K562 (cell line): Measurements from ENCODE around the gene PRKCB. TPM values are rescaled to one million over a fixed set of nuclear protein-coding genes. Genes with fewer than 3 reads are reported as not detected.

ENCODE experiments used
- ARID1B ChIP-seq: fragments of 450-650 bp; IDR thresholded peaks from 2 replicates; pipeline ENCODE4 v1.6.1; 2016; ENCODE audit warnings: antibody characterized with exemption, mild to moderate bottlenecking, inconsistent platforms
- BRD9 ChIP-seq: fragments of 450-650 bp; IDR thresholded peaks from 2 replicates; pipeline ENCODE4 v1.6.1; 2018; ENCODE audit warnings: low read depth; ENCODE audit not compliant: partially characterized antibody
- CCNT2 ChIP-seq: IDR thresholded peaks from 2 replicates; pipeline ENCODE4 v1.6.1; 2011; ENCODE audit warnings: borderline replicate concordance, low read depth, mild to moderate bottlenecking, moderate library complexity, mixed read lengths, low read length; ENCODE audit not compliant: insufficient read length; ENCODE audit errors: extremely low read depth
- CHD4 ChIP-seq: fragments of 200-600 bp; sonication (generic); IDR thresholded peaks from 3 replicates; pipeline ENCODE4 v1.6.1; 2012; ENCODE audit warnings: low read depth, mild to moderate bottlenecking, mixed read lengths, low read length, inconsistent platforms; ENCODE audit not compliant: insufficient read depth, insufficient replicate concordance, poor library complexity, severe bottlenecking
- CTBP1 ChIP-seq: fragments of 450-650 bp; IDR thresholded peaks from 2 replicates; pipeline ENCODE4 v1.6.1; 2016; ENCODE audit warnings: borderline replicate concordance
- DPF2 ChIP-seq: fragments of 450-650 bp; IDR thresholded peaks from 2 replicates; pipeline ENCODE4 v1.6.1; 2016
- MTA2 ChIP-seq: fragments of 450-650 bp; IDR thresholded peaks from 2 replicates; pipeline ENCODE4 v1.6.1; 2016; ENCODE audit warnings: low read depth
- MYNN ChIP-seq, 2 experiments: sonication (generic); formaldehyde crosslinking in 1 of 2; IDR thresholded peaks; 2 replicates each; pipeline versions ENCODE4 v1.5.0 to v1.6.1; 2016 to 2020; ENCODE audit warnings: antibody characterized with exemption in 1 of 2, missing genetic modification reagents in 1 of 2
- RBM22 ChIP-seq: fragments of 200-400 bp; formaldehyde crosslinking; IDR thresholded peaks from 2 replicates; pipeline ENCODE4 v1.6.1; 2018; ENCODE audit warnings: low read length, low read depth; ENCODE audit not compliant: poor library complexity, severe bottlenecking
- RBM25 ChIP-seq: fragments of 200-400 bp; formaldehyde crosslinking; IDR thresholded peaks from 2 replicates; pipeline ENCODE4 v1.6.1; 2018; ENCODE audit warnings: low read length, low read depth, moderate library complexity; ENCODE audit not compliant: severe bottlenecking
- RCOR1 ChIP-seq, 2 experiments: IDR thresholded peaks; 2 replicates each; pipeline ENCODE4 v1.6.1; 2012; ENCODE audit warnings: low read depth in 2 of 2, low read length in 2 of 2, borderline replicate concordance in 1 of 2, improper control_type of control experiment in 1 of 2
- RFX5 ChIP-seq: IDR thresholded peaks from 2 replicates; pipeline ENCODE4 v1.6.1; 2011; ENCODE audit warnings: low read depth, mild to moderate bottlenecking, improper control_type of control experiment, low read length
- SMARCA4 ChIP-seq: fragments of 450-650 bp; IDR thresholded peaks from 2 replicates; pipeline ENCODE4 v1.6.1; 2016
- SMARCA5 ChIP-seq: fragments of 450-650 bp; IDR thresholded peaks from 2 replicates; pipeline ENCODE4 v1.6.1; 2016
- SOX6 ChIP-seq: fragments of 450-650 bp; IDR thresholded peaks from 2 replicates; pipeline ENCODE4 v1.6.1; 2014; ENCODE audit warnings: mild to moderate bottlenecking
- TBP ChIP-seq: optimal IDR thresholded peaks from 2 replicates; pipeline ENCODE3; 2011; ENCODE audit warnings: low read depth, low read length, improper control_type of control experiment
- TCF3 ChIP-seq: sonication (generic); formaldehyde crosslinking; IDR thresholded peaks from 2 replicates; pipeline ENCODE4 v1.4.0; 2020; ENCODE audit warnings: mild to moderate bottlenecking, missing genetic modification reagents
- TRIM28 ChIP-seq: fragments of 450-650 bp; IDR thresholded peaks from 2 replicates; pipeline ENCODE4 v1.6.1; 2017
- ZNF197 ChIP-seq: fragments of 200-800 bp; sonication (Bioruptor generic); IDR thresholded peaks from 2 replicates; pipeline ENCODE4 v1.6.1; 2016; ENCODE audit warnings: low read depth, missing genetic modification characterization, missing compliant biosample characterization
- ZNF274 ChIP-seq: IDR thresholded peaks from 2 replicates; pipeline ENCODE4 v1.6.1; 2011; ENCODE audit warnings: low read depth, mild to moderate bottlenecking, low read length, moderate library complexity, borderline replicate concordance
- polyA plus RNA-seq, 8 experiments: library from polyadenylated mRNA; depleted of rRNA in 4 of 8; stranded (reverse) in 5 of 8; unstranded in 3 of 8; fragments of >200 nt; fragmentation: Nextera tagmentation in 2 of 8; fragmentation: Illumina TruSeq in 1 of 8; extraction: Ambion mirVana in 2 of 8; extraction: Trizol in 1 of 8; gene quantifications; 2 replicates each; pipeline versions ENCODE4 v1.2.1 to v1.2.3, GENCODE V29; 2011 to 2014; ENCODE audit warnings: inconsistent platforms in 1 of 8, missing spikeins in 1 of 8
- total RNA-seq, 7 experiments: library from RNA; depleted of rRNA in 6 of 7; stranded (reverse); fragments of >200 nt in 6 of 7; fragmentation: Illumina TruSeq in 2 of 7; extraction: Trizol in 2 of 7; gene quantifications; 2 replicates each; pipeline versions ENCODE4 v1.2.1 to v1.2.3, GENCODE V29; 2011 to 2021; ENCODE audit warnings: low replicate concordance in 1 of 7
- TF ChIP-seq, protein P1 (sequence below): fragments of 450-650 bp; conservative IDR thresholded peaks from 2 replicates; pipeline ENCODE4 v1.6.1; 2016; ENCODE audit warnings: missing genetic modification characterization, low read depth, mild to moderate bottlenecking, control low read depth, missing compliant biosample characterization
- TF ChIP-seq, protein P2 (sequence below): fragments of 250-450 bp; sonication (Bioruptor Pico); IDR thresholded peaks from 2 replicates; pipeline ENCODE4 v1.5.0; 2022; ENCODE audit warnings: mild to moderate bottlenecking
- TF ChIP-seq, protein P3 (sequence below): conservative IDR thresholded peaks from 2 replicates; pipeline ENCODE4 v1.6.1; 2011; ENCODE audit warnings: low read depth, mild to moderate bottlenecking, low read length; ENCODE audit not compliant: control insufficient read depth
- TF ChIP-seq, protein P4 (sequence below), 2 experiments: fragments of 250-450 bp in 1 of 2; fragments of 450-650 bp in 1 of 2; sonication (Bioruptor Pico) in 1 of 2; IDR thresholded peaks; 2 replicates each; pipeline versions ENCODE4 v1.6.1 to v1.8.0; 2016 to 2021; ENCODE audit warnings: mild to moderate bottlenecking in 2 of 2, moderate library complexity in 2 of 2, missing compliant biosample characterization in 1 of 2, missing genetic modification characterization in 1 of 2

PRKCB gene
- total and polyA plus RNA-seq, 9 of the 15 experiments (the other 6 are each of a cell fraction or from before 2014, with no cell fraction given), result 49.9 to 276 (median 148) TPM

DNA sequence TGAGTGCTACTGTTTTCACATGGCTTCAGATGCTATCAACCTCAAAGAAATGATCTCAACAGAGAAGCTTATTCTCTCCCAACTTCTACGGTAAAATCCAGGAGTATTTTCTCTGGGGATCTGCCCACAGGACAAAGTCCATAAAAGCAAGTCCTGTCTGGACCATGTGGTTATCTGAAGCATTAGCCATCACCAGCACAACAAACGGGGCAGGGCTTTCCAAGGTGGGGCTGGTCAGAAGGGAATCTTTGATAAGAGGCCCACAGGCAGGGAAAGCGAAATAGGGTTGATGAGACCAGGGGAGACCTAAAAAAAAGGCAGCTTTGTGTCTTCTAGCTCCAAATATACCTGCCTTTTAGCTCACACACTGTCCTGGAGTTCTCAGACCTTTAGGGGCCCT is 381.7 kb downstream of the PRKCB start (continued):
- TF ChIP-seq, protein P1, sequence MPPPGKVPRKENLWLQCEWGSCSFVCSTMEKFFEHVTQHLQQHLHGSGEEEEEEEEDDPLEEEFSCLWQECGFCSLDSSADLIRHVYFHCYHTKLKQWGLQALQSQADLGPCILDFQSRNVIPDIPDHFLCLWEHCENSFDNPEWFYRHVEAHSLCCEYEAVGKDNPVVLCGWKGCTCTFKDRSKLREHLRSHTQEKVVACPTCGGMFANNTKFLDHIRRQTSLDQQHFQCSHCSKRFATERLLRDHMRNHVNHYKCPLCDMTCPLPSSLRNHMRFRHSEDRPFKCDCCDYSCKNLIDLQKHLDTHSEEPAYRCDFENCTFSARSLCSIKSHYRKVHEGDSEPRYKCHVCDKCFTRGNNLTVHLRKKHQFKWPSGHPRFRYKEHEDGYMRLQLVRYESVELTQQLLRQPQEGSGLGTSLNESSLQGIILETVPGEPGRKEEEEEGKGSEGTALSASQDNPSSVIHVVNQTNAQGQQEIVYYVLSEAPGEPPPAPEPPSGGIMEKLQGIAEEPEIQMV (tag), result no peak
- TF ChIP-seq BRD9 (no peak), RCOR1 (IDR thresholded peaks at IDR 0.05; ENCODE audit: borderline replicate concordance in 1 of 2, low read depth in 2 of 2, low read length in 2 of 2) (peak in 1 of 2 experiments; percentile 61; a peak in 1 of 4 replicates), DPF2 (peak; percentile 64; the same call in 1 of the 2 replicates), ARID1B (peak; percentile 76), SOX6 (peak; percentile 49; the same call in 1 of the 2 replicates), CCNT2 (peak; percentile 27), RFX5 (no peak), SMARCA4 (peak; percentile 46; the same call in 1 of the 2 replicates), CHD4 (no peak), ZNF197 (CRISPR knock-in tag) (no peak), RBM25 (no peak), CTBP1 (peak; percentile 60; the same call in 1 of the 2 replicates), ZNF274 (no peak), TRIM28 (no peak), MTA2 (peak; percentile 68), SMARCA5 (no peak), TCF3 (peak; percentile 84), TBP (no peak), MYNN (IDR thresholded peaks at IDR 0.05) (no peak), MYNN (CRISPR knock-in tag; IDR thresholded peaks at IDR 0.05) (no peak), RBM22 (peak; percentile 14)
- TF ChIP-seq, protein P2, sequence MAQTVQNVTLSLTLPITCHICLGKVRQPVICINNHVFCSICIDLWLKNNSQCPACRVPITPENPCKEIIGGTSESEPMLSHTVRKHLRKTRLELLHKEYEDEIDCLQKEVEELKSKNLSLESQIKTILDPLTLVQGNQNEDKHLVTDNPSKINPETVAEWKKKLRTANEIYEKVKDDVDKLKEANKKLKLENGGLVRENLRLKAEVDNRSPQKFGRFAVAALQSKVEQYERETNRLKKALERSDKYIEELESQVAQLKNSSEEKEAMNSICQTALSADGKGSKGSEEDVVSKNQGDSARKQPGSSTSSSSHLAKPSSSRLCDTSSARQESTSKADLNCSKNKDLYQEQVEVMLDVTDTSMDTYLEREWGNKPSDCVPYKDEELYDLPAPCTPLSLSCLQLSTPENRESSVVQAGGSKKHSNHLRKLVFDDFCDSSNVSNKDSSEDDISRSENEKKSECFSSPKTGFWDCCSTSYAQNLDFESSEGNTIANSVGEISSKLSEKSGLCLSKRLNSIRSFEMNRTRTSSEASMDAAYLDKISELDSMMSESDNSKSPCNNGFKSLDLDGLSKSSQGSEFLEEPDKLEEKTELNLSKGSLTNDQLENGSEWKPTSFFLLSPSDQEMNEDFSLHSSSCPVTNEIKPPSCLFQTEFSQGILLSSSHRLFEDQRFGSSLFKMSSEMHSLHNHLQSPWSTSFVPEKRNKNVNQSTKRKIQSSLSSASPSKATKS (CRISPR knock-in tag), result no peak
- TF ChIP-seq, protein P3, sequence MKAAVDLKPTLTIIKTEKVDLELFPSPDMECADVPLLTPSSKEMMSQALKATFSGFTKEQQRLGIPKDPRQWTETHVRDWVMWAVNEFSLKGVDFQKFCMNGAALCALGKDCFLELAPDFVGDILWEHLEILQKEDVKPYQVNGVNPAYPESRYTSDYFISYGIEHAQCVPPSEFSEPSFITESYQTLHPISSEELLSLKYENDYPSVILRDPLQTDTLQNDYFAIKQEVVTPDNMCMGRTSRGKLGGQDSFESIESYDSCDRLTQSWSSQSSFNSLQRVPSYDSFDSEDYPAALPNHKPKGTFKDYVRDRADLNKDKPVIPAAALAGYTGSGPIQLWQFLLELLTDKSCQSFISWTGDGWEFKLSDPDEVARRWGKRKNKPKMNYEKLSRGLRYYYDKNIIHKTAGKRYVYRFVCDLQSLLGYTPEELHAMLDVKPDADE, result no peak
- TF ChIP-seq, protein P4, sequence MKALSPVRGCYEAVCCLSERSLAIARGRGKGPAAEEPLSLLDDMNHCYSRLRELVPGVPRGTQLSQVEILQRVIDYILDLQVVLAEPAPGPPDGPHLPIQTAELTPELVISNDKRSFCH (CRISPR knock-in tag; IDR thresholded peaks at IDR 0.05), result no peak
- TF ChIP-seq, protein P4 (tag; IDR thresholded peaks at IDR 0.05), result no peak
